H1 (cell line): ENCODE measurements around the gene SLC25A4. TPM values are rescaled to one million over a fixed set of nuclear protein-coding genes. Genes with fewer than 3 reads are reported as not detected.

Source experiments
- BACH1 ChIP-seq: IDR thresholded peaks from 2 replicates; pipeline ENCODE4 v1.6.1; 2012; ENCODE audit warnings: low read length, improper control_type of control experiment
- BRCA1 ChIP-seq: IDR thresholded peaks from 2 replicates; pipeline ENCODE4 v1.6.1; 2012; ENCODE audit warnings: low read depth, low read length, improper control_type of control experiment
- CBX5 ChIP-seq: fragments of 300-800, 300-1000 bp; sonication (generic); IDR thresholded peaks from 2 replicates; pipeline ENCODE4 v1.7.1; 2016; ENCODE audit warnings: antibody characterized with exemption, low read length, low read depth
- CHD2 ChIP-seq: IDR thresholded peaks from 2 replicates; pipeline ENCODE4 v1.6.1; 2012; ENCODE audit warnings: low read length, improper control_type of control experiment
- CHD7 ChIP-seq: fragments of 300-600 bp; sonication (generic); IDR thresholded peaks from 2 replicates; pipeline ENCODE4 v1.7.1; 2012; ENCODE audit warnings: low read length, moderate library complexity, mild to moderate bottlenecking, inconsistent platforms; ENCODE audit not compliant: insufficient replicate concordance
- FOSL1 ChIP-seq: IDR thresholded peaks from 2 replicates; pipeline ENCODE4 v1.6.1; 2011; ENCODE audit warnings: mild to moderate bottlenecking, low read depth, low read length, moderate library complexity; ENCODE audit not compliant: insufficient read depth
- PHF8 ChIP-seq: fragments of 200-600 bp; sonication (generic); conservative IDR thresholded peaks from 2 replicates; pipeline ENCODE4 v1.7.1; 2012; ENCODE audit warnings: low read depth, mild to moderate bottlenecking, inconsistent platforms, low read length, moderate library complexity
- SP4 ChIP-seq: IDR thresholded peaks from 2 replicates; pipeline ENCODE4 v1.6.1; 2012; ENCODE audit warnings: low read length, inconsistent platforms
- SRF ChIP-seq: IDR thresholded peaks from 2 replicates; pipeline ENCODE4 v1.6.1; 2011; ENCODE audit warnings: mild to moderate bottlenecking, low read depth, low read length, moderate library complexity
- TAF1 ChIP-seq: IDR thresholded peaks from 2 replicates; pipeline ENCODE4 v1.6.1; 2011; ENCODE audit warnings: mild to moderate bottlenecking, low read depth, low read length
- USF2 ChIP-seq: IDR thresholded peaks from 2 replicates; pipeline ENCODE4 v1.6.1; 2011; ENCODE audit warnings: low read length, improper control_type of control experiment
- polyA plus RNA-seq, 7 experiments: library from polyadenylated mRNA; depleted of rRNA in 3 of 7; stranded (reverse) in 5 of 7; unstranded in 2 of 7; fragments of >200 nt in 5 of 7; fragments of 200-250 nt in 2 of 7; gene quantifications; 1 replicate in 5 of 7; 2 replicates in 1 of 7; 4 replicates in 1 of 7; pipeline versions ENCODE4 v1.2.1 to v1.2.3, GENCODE V29; 2011 to 2013; ENCODE audit warnings: missing spikeins in 2 of 7, mixed read lengths in 2 of 7
- total RNA-seq: library from RNA; stranded (reverse); fragmentation: NEBNext Ultra II Directional; extraction: Animal tissue kit (Norgen Biotek cat#: 25700); gene quantifications from 2 replicates; pipeline ENCODE4 v1.2.1, GENCODE V29; 2021

SLC25A4 gene
- total and polyA plus RNA-seq, 2 of the 8 experiments (the other 6 are each of a cell fraction or from before 2014, with no cell fraction given) = 41.3 to 42.0 TPM

- no peak for TF ChIP-seq CHD7
- TF ChIP-seq BACH1 = no peak
- no peak for TF ChIP-seq SRF
- no peak for TF ChIP-seq TAF1
- TF ChIP-seq PHF8 = no peak
- no peak for TF ChIP-seq CBX5
- TF ChIP-seq CHD2 = no peak
- no peak for TF ChIP-seq FOSL1
- TF ChIP-seq SP4 = no peak
- TF ChIP-seq USF2 = no peak
- no peak for TF ChIP-seq BRCA1
Measured at GRCh38 chr4:185141777-185142176, 1.3 kb upstream of the SLC25A4 start (continued).
